Hematopoietic multipotent progenitor cell treated with erythropoietin and hydrocortisone succinate and interleukin-3 and kit ligand, for 15 days (in vitro differentiated cells): ENCODE measurements around the gene GDPD4.
"Not testable (repeated sequence)": the region's sequence is repeated elsewhere in the genome, so short reads cannot be mapped to it uniquely, and the experiment has no call there.

Experiments used
- DNase-seq: peaks from one replicate; pipeline ENCODE4 v3.0.0-alpha.2; 2015; ENCODE audit warnings: low spot score

The GDPD4 gene, protein sequence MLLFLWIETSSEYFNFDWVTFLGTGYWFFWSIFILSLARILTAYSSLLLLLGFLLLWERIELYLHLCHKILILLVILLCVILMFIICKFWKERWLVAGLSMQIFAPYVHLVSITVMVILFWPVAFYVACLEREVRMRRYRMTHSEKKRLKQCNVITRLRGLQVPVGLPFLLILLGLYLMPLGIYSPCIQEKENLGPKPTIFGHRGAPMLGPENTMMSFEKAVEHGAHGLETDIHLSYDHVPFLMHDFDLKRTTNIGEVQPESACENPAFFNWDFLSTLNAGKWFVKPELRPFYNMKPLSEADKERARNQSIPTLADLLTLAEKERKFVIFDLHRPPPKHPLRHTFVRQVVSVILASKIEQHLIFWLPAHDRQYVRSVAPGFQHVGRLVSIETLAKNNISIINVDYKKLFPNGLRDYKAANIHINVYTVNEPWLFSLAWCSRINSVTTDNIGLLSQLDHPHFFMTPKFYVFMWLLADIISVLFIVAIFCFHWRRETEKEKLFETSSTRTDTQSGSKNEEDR

DNA sequence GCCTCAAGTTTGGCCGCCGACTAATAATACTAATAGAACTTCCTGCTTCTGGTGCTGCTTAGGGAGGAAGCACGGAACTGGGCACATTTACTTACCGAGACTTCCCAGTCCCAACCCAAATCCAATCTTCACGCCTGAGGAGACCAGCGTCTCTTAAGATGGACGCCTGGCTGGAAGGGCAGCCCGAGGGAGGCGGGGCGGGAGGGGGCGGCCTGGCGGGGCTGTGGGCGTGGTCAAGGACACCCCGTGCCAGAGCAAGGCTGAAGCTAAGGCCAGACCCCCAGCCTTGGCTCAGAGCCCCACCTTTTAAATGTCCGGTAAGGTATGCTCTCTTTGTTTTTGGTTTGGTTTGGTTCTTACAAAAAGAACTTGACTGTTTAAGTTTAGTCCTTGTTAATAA, at the start of gene GDPD4:
Gene GDPD4, minus strand, starts transcription at position 177 of the 400 bp plus-strand sequence. CDS start 16,549 bp downstream, outside the sequence.
- DNase-seq: no peak

DNA sequence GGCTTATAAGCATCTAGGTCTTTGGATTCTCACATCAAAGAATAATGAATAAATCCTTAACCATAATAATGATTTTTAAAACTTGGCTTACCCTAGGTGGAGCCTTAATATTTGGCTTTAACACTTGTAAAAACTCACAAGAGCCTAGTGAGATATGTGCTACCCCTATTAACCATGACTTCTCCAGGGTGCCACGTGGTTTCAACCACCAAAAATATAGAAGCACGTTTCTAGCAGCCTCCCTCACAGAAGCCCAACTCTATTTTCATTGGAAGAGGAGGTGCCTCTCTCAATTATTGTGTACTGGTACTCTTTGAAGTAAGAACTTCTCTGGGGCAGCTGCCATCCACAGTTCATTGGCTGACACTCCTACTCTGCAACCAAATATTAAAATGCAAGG, 46.5 kb upstream of the GDPD4 start:
- DNase-seq: no peak

DNA sequence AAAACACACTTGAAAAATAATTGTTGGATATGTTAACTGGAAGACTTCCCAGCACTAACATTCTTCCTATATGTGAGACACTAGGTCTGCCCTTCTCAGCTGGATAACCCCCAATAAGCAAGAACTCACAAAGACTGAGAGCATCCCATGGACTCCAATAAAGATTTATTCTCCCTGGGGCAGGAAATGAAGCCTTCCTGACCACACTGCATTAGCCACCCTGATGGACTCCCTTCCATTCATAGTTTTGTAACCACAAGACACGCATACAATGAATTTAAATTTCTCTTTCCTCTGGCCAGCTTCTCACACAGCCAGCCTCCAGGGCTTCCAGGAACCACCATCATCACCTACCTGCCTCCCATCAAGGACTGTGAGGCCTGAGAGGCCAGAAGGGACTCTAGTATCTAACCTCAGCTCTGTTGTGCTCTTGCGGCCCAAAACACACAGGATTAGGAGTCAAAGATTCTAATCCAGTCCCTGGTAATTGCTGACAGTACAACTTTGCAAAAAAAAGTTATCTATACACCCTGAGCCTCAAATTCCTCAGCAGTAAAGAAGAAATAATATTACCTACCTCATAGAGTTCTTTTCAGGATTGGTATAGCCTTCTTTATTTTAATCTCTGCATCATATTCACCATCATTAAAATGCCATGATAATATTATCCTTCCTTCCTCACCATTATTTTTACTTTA, 45.6 kb upstream of the GDPD4 start:
- DNase-seq: no peak

DNA sequence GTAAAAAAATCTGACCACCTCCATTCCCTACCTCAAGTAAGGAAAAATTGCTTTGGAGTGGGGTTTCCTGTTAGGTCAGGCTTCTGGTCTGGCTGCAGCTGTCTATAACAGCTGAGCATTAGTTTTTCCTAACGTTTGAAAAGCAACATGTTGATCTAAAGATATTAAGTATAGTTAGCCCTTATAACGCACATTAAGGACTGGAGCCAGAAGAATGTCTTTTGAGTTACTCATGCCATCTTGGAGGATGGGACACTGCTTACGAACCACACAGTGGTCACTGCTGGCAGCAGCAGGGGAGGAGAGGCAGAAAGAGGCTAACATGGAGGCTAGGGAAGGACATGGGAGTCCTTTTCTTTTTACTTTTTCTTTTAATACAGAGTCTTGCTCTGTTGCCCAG, 44.1 kb upstream of the GDPD4 start:
- no peak for DNase-seq

DNA sequence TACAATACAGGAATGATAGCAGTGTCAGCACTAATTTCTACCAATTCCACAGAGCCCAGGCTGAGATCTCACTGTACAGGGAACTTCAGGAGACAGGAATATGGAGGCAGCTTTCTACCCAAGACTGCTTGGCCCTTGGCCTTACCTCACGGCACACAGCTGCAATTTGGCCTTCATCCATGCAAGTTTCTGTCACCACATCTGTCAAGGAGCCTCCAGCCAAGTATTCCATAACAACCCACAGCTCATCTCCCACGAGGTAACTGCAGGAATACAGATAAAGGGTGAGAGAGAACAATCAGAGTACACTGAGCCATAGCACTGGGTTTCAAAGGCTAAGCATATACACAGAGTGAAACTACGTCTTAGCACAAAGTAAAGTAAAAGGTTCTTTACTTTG, 39.0 kb upstream of the GDPD4 start:
- no peak for DNase-seq

DNA sequence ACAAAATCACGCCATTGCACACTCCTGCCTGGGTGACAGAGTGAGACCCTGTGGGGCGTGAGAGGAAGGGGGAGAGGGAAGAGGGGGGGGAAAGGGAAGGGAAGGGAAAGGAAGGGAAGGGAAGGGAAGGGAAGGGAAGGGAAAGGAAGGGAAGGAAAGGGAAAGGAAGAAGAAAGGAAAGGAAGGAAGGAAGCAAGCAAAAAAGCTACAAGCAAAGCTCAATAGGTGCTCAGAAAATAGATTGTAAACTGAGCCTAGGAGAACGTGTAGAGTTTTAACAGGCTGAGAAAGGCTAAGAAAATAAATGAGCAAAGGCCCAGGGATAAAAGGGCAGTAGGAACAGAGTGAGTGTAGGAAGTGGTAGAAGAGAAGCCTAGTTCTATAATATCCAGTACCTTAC, 30.8 kb upstream of the GDPD4 start:
- no peak for DNase-seq

DNA sequence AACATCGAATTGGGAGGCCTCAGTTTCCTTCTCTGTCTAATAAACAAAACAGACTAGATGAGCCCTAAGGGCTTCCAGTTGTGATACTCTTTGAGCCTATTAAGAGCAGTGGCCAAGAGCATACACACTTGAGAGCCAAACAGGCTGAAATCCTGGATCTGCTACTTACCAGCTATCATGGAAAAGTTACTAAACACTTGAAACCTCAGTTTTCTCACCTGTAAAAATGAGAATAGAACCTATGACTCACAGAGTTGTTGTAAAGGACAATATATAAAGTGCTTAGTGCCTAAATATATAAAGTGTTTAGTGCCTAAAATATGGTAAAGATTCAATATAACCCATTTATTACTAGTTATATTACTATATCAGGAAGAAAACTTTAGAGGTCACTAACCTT, 23.7 kb upstream of the GDPD4 start:
- no peak for DNase-seq

DNA sequence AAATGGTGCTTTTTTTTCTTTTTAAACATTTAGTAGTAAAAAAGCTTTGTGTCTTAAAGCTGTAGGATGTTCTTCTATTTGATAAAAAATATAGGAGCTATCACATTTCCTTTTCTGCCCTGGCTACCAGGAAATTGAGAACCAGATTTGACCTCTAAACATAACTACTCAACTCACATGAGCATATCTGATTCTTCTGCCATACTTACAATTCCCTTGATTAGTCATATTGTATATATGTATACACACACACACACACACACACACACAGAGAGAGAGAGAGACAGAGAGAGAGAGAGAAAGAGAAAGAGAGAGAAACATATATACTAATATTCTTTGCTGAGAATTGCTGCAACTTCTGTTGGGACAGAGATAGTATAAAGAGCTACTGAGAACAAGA, 23.0 kb upstream of the GDPD4 start:
- no peak for DNase-seq

DNA sequence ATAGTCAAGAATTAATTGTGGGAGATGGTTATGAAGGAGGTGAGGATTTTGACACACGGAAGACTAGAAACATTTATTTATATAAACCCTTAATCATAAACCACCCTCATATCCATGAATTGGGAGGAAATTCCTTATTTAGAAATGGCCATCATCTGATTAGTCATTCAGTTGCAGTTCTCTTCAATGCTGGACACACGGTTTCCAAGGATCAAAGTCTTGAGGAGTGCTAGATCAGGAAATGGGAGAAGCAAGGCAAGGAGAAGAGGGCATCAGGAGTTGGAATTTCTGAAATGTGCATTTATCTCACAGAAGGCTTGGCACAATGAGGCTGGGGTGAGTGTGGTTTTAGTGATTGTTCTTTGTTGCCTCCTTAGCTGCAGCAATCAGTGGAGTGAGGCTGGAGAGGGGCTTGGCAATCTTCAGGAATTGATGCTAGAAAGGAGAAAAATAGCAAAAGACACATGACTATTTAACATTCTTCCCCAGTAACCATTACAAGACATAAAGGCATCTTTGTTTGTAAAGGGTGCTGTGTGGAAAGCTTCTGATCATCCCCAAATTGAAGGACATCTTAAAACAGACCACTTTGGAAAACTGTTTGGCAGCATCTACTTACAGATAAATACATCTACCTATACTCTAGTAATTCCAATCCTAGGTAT, 21.6 kb upstream of the GDPD4 start:
- DNase-seq: no peak

DNA sequence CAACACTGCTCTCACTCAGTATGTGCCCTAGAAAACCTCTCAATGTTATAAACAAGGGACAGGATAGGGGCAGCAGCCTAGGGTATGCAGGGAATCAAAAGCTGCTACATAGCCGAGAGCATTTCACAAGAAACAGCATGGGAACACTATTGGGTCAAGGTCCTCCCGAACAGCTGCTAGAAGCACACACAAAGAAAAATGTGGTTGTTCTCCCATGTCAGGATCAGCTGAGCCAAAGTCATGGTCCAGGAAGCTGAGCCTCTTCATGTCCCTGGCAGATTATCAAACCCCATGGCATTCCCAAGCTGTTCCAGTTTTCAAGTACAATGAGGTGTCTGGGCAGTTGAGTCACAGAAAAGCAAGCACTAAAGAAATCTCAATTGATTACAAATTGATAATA, 21.0 kb upstream of the GDPD4 start:
- DNase-seq: no peak

DNA sequence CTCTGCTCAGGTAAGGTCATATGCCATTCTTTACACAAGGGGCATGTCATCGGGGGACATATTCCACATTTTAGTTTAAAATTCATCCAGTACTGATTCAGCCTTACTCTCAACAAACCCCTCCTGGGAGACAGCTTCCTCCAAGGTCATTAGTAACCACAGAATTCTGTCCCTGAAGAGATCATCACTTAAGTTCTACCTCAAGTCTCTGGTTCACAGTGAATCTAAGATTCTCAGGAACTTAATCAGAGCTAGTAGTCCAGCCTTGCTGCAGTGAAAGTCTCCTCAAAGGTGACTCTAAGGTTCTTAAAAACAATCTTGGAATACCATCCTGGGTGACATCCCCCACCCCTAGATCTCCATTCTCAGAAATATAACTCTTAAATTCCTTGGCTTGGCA, 18.9 kb upstream of the GDPD4 start:
- no peak for DNase-seq

DNA sequence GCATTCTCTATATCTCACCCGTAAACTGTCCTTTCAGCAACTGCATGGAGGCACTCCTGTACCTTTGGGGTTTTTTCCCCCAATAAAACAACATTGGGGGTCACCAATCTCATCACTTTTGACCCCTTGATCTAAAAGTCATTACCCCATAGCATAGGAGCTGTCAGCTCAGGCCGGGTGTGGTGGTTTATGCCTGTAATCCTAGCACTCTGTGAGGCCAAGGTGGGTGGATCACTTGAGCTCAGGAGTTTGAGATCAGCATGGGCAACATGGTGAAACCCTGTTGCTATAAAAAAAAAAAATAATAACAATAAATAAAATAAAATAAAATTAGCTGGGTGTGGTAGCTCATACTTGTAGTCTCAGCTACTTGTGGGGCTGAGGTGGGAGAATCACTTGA, 17.1 kb upstream of the GDPD4 start:
- no peak for DNase-seq

DNA sequence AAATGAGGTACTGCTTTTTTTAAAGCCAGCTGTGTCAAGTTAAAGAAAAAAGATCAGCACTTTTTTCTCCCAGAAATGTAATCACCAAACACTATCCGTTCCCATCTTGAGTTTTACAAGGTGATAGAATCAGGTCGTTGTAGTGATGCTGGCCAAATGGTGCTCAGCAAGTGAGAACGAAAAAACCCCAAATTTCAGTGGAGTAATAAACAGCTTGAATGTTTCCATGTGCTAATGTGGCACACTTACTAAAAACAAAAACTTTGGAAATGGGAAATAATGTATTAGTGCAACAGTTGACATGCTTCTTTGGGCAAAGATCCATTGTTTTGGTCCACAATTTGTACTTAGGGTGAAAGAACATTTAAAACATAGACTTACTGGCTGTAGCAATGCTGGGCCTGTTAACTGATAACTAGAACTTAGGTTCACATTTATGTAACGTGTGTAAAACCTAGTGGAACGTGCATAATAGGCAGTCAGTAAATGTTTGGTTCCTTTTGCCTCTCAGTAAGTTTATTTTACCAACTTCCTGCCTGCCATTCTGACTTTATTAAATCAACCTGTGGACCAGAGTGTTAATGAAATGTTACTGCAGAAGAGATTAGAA, 15.4 kb upstream of the GDPD4 start:
- no peak for DNase-seq

DNA sequence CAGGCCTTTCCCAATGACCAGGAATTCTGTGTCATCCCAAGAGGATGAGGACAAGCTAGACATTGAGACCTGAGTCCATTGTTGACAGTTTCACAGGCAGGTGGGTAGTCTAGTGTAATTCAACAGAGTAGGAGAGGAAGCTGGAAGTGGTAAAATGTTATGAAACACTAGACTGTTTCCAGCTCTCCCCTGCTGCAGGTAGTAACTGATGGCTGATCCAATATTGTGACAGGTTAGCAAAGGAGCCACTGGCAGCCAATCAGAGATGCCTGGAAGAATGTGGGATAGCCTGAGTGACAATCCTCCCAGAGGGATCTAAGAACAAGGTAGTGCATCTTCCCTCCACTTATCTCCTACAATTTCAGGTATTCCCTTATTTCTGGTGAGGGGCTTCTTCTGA, 10.6 kb upstream of the GDPD4 start:
- no peak for DNase-seq

DNA sequence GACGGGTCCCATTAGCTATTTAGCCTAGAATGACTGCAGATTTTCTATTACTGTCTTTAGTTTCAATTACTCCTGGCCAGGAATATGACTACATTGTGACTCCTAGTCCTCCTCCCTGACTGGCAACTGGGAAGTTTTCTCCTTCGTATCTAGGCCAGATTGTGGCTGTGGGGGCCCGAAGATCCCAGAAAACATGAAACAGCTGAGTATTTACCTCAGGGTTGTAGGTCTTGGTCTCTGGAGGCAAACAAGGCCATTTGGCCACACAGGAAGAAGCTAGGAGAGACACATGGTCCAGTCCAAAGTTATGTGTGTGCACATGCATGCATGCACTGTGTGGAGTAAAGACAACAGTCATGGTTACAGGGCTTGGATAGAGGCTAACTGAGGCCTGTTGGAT, 10.2 kb upstream of the GDPD4 start:
- DNase-seq: no peak

DNA sequence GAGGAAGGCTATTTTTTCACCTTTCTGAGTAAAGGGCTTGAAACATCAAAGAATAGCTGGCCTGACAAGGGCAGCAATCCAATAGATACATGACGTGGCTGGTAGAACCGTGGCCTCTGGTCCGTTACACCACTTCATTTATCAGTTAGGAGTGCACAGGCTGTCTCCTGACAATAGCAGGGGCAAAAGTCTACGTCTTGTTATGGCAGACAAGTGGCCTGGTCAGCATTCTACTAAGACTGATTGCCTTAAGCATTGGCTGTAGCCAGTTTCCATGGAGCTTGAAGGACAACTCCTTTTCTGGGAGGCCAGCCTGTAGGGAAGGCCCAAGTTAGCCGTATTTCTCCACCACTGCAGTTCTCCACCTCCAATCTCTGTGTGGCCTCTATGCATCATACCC, 9.2 kb upstream of the GDPD4 start:
- DNase-seq: no peak

DNA sequence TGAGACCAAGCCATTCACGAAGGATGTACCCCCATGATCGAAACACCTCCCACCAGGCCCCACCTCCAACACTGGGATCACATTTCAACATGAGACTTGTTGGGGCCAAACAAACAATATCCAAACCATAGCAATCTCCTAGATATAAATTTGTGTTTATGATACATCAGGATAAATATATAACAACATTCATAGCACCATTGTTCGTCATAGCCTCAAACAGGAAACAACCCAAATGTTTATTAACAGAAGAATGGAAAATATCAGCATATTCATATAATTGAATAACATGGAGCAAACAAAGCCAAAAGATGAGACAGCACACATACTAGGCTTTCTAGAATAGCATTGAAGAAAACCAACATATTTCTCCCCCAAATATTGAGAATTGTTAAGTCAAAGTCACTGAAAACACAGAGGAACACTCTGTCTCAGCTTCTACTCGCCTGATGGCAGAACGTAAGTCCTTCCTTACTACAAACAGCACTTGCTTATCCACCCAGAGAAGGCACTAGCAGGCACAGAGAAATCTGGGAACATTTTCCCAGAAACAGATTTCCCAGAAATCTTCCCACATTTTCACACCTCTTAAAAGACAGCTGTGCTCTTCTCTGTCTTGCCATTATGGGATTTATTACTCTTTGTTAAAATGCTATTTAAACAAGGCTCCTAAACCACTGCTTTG, 8.1 kb upstream of the GDPD4 start:
- no peak for DNase-seq

DNA sequence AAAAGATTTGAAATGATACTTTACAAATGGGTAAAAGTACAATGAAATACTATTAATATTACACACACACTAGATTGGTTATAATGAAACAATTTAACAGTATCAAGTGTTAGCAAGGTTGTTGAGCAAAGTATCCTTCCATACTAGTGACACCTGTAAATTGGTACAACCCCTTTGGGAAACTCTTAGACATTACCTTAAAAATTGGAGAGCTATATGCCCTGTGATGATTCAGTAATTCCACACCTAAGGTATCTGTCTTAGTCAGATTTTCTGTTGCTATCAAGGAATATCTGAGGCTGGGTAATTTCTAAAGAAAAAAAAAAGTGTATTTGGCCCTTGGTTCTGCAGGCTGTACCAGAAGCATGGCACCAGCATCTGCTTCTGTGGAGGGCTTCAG, 7.4 kb upstream of the GDPD4 start:
- DNase-seq: no peak

DNA sequence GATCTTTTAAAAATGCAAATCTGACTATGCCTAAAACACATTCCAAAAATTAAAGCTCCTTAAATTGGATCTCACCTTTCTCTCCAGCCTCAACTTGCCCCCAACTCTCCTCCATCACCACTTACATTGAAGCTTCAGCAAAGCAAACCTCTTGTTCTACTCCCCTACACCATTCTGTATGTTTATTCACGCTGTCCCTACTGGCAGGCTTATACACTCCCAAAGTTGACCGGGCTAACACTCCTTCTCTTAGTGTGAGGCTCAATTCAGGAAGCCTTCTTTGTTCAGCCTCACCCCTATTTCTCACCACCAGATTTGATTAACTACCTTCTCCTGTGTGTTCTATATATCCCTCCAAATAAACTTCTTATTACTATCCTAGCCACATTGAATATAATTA, 1.8 kb upstream of the GDPD4 start:
- no peak for DNase-seq

DNA sequence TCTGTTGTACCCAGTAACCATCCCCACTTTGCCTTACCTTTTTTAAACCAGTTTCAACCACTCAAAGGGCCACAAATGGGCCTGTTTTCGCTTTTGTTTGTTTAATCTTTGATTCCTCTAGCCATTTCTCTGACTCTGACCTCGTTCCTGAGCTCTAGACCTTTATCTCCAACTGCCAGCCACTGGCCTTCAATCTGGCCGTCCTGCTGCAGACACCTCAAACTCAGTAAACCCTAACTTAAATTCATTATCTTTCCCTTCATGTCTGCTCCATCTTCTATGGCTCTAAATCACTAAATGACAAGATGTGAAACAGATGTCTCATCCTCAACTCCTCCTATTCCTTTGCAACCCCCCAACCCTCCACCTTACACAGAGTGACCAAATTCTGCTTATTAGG, 1.3 kb upstream of the GDPD4 start:
- no peak for DNase-seq

DNA sequence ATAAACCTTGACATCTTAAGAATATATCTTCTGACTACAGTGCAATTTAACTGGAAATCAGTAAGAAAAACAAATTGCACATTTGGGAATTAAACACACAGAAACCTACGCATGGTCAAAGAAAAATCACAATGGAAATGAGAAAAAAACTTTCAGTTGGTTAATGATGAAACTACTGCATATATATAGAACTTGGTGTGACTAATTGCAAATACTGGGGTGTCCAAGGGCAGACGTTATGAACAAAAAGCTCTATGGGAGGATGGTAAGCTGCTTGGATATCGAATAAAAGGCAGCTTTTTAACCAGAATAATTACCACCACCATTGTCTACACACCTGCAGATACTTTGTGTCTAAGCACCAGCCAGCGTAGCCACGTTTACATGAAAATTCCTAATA, 791 bp downstream of the GDPD4 start:
- no peak for DNase-seq

DNA sequence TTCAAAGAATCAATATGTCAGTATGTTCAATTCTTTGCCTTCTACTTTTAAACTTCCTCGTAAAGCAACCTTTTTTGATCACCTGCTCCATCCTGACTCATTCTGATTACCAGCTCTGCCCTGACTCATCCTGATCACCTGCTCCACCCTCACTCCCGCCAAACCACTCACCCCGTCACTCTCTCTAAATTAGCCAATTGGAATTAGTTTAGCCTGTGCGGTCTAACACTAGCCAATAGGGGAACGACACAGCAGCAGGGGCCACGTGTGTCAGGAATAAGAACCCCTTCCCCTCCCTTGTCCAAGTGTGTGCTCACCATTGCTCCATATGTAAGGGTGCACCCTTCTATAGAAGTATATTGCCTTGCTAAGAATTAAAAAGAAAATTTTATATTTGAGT, 1.5 kb downstream of the GDPD4 start:
- DNase-seq: not testable (repeated sequence)
